ENCODE measurements around the gene HES4.

DNA sequence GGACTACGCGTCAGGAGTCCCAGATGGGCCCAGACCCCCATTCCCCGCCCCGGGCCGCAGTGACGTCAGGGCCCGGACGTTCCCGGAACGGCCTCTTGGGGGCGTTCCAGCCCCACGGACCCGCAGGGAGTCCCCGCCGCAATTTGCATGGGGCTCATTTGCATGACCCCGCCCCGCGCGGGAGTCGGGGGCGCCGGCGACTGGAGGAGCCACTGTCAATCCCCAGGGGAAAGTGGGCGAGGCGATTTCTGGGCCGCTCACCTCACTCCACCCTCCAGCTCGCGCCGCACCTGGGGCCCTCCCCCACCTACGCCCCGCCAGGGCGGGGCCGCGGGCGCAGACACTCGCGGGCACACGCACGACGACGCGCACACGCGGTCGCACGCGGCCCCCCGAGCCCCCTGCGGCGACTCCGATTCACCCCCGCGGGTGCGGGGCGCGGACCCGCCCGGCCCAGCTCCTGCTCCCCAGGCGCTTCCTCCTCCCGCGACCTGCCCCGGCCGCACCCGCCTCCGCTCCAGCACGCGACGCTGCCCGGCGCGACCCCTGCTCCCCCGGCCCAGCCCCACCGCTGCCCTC, 33.2 kb upstream of the HES4 start:
- no peak for TF ChIP-seq SP1 (IDR thresholded peaks at IDR 0.05)
- no peak for TF ChIP-seq SP1 (CRISPR knock-in tag; IDR thresholded peaks at IDR 0.05)
- TF ChIP-seq GABPA (IDR thresholded peaks at IDR 0.05; ENCODE audit: low read depth, low read length): no peak
- TF ChIP-seq GABPA (CRISPR knock-in tag; IDR thresholded peaks at IDR 0.05; ENCODE audit: low read depth): no peak
- TF ChIP-seq, protein P1, sequence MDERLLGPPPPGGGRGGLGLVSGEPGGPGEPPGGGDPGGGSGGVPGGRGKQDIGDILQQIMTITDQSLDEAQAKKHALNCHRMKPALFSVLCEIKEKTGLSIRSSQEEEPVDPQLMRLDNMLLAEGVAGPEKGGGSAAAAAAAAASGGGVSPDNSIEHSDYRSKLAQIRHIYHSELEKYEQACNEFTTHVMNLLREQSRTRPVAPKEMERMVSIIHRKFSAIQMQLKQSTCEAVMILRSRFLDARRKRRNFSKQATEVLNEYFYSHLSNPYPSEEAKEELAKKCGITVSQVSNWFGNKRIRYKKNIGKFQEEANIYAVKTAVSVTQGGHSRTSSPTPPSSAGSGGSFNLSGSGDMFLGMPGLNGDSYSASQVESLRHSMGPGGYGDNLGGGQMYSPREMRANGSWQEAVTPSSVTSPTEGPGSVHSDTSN (CRISPR knock-in tag; IDR thresholded peaks at IDR 0.05): no peak
- TF ChIP-seq FOXP1 (IDR thresholded peaks at IDR 0.05): no peak
- TF ChIP-seq FOXP1 (CRISPR knock-in tag; IDR thresholded peaks at IDR 0.05): no peak
- no peak for TF ChIP-seq MXI1 (IDR thresholded peaks at IDR 0.05; ENCODE audit: borderline replicate concordance, low read depth, low read length)
- TF ChIP-seq AGO1 (IDR thresholded peaks at IDR 0.05; ENCODE audit: low read depth, low read length, poor library complexity, severe bottlenecking): no peak
- no peak for TF ChIP-seq POLR2AphosphoS5 (IDR thresholded peaks at IDR 0.05; ENCODE audit: low read depth, low read length)
- TF ChIP-seq EP300 (IDR thresholded peaks at IDR 0.05; ENCODE audit: low read depth in 2 of 2, low read length in 2 of 2): no peak
- no peak for TF ChIP-seq EP300 (CRISPR knock-in tag; IDR thresholded peaks at IDR 0.05; ENCODE audit: borderline replicate concordance)
- no peak for TF ChIP-seq HNRNPL (IDR thresholded peaks at IDR 0.05; ENCODE audit: low read depth, low read length)
- TF ChIP-seq, protein P2, sequence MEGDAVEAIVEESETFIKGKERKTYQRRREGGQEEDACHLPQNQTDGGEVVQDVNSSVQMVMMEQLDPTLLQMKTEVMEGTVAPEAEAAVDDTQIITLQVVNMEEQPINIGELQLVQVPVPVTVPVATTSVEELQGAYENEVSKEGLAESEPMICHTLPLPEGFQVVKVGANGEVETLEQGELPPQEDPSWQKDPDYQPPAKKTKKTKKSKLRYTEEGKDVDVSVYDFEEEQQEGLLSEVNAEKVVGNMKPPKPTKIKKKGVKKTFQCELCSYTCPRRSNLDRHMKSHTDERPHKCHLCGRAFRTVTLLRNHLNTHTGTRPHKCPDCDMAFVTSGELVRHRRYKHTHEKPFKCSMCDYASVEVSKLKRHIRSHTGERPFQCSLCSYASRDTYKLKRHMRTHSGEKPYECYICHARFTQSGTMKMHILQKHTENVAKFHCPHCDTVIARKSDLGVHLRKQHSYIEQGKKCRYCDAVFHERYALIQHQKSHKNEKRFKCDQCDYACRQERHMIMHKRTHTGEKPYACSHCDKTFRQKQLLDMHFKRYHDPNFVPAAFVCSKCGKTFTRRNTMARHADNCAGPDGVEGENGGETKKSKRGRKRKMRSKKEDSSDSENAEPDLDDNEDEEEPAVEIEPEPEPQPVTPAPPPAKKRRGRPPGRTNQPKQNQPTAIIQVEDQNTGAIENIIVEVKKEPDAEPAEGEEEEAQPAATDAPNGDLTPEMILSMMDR (CRISPR knock-in tag; IDR thresholded peaks at IDR 0.05): peak; percentile 42

All from HepG2 (cell line).